HG03039 (cell line): Measurements from ENCODE around the gene CPNE9.

Source experiments
- ATAC-seq: cut with Tn5 transposase; IDR thresholded peaks from one replicate; pipeline ENCODE4 v1.9.1; 2021; ENCODE audit warnings: mild to moderate bottlenecking, moderate library complexity; ENCODE audit not compliant: unreplicated experiment

The CPNE9 gene

DNA sequence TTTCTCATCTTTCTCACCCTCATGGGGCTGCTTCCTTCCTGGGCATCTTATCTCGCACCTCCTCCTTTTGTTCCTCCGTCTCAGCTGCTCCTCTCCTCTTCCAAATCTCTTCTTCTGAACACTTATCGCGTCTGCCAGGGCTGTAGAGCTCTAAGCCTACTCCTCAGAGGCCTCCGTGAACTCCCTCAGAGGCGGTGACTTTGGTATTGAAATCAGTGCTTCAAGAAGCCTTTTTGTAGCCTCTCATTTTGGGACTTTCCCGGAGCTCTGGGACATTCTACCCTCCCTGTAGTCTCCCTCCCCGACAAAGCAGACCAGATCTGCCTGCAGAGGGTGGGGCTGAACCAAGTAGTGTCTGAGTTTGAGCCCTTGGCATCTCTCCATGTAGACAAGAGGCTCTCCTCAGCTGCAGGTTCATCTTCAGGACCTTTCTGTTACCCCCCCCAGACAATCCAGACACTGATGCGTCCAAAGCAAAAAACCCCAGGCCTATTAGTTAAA is 17.5 kb upstream of the CPNE9 start:
- no peak for ATAC-seq

- ATAC-seq = no peak
These were observed 16.9 kb upstream of the CPNE9 start for GRCh38 chr3:9686703-9687102.

GRCh38 chr3:9687514-9687913 is 16.1 kb upstream of the CPNE9 start:
- no peak for ATAC-seq

- ATAC-seq = no peak
These were observed 14.7 kb upstream of the CPNE9 start for GRCh38 chr3:9688961-9689360.

- no peak for ATAC-seq
These were observed 13.9 kb upstream of the CPNE9 start for GRCh38 chr3:9689757-9690156.

- peak; percentile 66 for ATAC-seq
These were observed 12.9 kb upstream of the CPNE9 start for GRCh38 chr3:9690451-9691450.

DNA sequence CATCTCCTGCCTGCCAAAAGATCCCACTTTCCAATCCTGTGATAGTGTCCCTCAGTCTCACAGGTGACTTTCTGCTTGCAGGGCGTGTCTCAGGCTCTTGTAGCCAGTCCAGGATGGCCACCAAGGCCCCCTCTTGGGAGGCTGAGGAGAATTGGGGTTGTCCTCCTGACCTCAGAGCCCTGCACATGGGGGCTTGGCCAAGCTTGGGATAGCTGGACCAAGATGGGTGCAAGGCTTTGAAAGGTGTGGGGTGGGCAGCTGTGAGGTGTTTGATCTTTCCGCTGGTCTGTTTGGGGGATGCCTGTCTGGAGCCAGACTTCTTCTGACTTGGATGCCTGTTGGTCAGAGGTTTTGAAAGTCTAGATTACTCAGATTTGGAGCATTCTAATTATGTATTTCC is 12.0 kb upstream of the CPNE9 start:
- ATAC-seq = no peak

- ATAC-seq = no peak
These were observed 11.2 kb upstream of the CPNE9 start for GRCh38 chr3:9692416-9692815.

GRCh38 chr3:9695345-9695744 is 8.3 kb upstream of the CPNE9 start:
- ATAC-seq = no peak

DNA sequence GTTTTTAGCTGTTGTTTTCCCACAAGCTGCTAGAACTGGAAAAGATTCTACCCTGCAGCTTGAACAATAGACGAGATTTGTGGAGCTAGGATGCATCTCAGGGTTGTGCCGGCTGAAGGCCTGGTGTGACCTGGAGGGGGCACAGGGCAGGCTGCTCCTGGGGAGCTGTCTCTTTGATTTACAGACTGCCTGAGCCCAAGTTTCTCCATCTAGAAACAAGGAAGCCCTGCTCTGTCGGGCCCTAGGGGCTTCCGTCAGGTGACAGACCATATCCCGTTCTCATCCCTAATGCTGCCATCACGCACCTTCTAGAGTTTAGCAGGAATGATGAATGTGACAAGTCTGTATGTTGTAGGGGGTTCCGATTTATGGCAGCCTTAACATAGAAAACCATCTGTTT is 7.9 kb upstream of the CPNE9 start:
- no peak for ATAC-seq

DNA sequence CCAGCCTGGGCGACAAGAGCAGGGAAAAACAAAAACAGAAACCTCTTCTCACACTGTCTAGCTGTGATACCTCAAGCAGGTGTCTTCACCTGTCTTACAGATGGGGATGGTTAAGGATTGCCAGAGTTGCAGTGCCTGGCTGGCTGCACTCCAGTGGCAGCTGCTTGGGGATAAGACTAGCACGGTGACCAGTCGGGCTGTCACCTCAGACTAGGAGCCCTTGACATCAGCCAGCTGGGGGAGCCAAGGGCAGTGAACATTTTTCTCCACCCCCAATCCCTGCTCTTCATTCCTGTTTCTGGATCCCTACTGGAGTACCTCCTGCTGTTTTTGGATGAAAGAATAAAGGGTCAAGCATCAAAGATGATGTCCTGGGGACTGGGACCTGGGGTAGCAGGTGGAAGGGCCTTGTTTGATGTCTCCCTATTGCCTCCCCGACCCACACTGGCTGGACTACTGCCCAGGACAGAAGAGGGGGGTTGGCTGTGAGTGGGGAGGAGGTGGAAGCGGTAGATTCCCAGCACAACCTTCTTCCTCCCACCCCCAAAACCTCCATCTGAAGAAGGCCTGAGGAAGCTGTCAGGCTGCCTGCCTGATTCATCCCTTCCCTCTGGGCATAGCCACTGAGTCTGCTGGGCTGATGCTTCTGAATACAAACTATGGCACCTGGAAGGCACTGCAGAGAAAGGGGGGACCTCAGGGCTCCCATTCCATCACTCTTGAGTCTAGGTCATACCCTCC is 7.0 kb upstream of the CPNE9 start:
- ATAC-seq = no peak

GRCh38 chr3:9697892-9698291 is 5.7 kb upstream of the CPNE9 start:
- ATAC-seq = no peak

DNA sequence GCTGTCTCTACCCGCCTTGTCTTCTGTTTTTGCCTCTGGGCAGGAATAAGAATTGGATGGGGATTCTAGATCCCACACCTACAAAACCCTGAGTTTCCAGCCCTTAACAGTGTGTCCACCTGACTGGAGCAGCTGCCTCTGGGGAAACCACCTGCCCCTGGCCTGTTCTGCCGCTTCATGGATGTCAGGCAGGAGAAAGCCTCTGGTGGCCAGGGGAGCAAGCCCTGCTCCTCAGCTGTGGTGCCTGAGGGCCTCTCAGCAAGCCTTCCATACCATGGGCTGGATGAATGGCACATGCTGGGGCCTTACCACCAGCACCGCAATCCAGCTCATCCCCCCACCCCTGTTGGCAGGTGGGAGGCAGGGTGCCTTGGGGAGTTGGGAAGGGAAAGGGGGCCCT is 5.3 kb upstream of the CPNE9 start:
- ATAC-seq = no peak

DNA sequence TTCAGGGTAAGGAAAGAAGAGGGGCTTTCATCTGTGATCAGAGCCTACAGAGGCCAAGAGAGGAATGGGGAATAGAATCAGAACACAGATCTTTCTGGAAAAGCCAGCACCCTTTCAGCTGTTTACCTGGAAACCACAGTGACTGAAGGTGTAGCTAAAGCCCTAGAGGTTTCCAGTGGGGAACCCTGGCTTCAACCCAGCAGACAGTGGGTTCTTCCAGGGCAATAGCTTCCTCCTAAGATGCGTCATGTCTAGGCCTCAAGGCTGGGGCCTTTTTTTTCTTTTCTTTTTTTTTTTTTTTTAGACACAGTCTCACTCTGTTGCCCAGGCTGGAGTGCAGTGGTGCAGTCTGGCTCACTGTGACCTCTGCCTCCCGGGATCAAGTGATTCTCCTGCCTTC is 3.1 kb upstream of the CPNE9 start:
- no peak for ATAC-seq

DNA sequence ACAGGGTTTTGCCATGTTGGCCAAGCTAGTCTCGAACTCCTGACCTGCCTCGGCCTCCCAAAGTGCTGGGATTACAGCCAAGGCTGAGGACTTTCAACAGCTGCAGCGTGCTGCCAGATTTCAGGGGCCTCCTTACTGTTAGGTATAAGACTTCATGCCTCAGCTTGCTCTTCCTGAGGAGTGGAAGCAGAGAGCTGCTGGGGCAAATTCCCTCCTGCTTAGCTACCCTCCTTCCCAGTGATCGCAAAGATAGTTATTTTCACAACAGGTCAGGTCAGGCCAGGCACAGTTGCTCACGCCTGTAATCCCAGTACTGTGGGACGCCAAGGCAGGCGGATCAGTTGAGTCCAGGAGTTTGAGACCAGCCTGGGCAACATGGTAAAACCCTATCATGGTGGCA is 2.6 kb upstream of the CPNE9 start:
- ATAC-seq = no peak

GRCh38 chr3:9701711-9702110 is 1.9 kb upstream of the CPNE9 start:
- no peak for ATAC-seq

- ATAC-seq = no peak
These were observed 393 bp upstream of the CPNE9 start for GRCh38 chr3:9703240-9703639.

DNA sequence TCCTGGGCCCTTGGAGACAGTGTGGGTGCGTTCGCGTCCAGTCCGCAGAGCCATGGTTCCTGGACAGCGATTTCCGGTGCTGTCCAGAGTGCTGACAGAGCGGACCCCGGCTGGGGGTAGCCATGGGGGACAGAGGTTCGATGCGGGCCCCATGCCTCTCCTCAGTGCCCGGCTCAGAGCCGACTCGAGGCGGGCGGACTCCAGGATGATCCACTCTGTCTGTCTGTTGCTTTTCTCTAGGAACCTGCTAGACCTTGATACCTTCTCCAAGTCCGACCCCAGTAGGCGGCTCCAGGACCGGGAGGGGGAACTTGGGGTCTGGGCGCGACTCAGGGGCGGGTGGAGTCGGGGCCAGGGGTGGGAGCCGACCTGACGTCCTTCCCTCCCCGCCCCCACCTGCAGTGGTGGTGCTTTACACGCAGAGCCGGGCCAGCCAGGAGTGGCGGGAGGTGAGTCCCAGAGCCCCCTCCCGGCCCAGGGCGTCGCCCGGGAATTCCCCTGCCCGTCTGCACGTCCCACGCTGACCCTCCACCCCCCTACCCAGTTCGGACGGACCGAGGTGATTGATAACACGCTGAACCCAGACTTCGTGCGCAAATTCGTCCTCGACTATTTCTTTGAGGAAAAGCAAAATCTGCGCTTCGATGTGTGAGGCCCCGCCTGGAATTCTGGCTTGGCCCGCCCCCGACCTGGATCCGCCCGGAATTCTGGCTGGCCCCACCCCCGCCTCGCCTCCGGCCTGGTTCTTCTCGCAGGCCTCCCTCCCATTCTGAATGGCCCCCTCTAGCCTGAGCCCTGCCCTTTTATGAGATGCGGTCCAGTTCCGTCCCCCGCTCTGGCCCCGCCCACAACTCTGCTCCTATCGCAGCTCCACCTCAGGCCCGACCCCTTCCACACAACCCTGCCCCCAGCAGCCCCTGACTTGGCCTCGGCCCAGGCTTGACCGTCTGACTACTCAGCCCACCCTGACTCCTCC is 1.0 kb downstream of the CPNE9 start:
- no peak for ATAC-seq

DNA sequence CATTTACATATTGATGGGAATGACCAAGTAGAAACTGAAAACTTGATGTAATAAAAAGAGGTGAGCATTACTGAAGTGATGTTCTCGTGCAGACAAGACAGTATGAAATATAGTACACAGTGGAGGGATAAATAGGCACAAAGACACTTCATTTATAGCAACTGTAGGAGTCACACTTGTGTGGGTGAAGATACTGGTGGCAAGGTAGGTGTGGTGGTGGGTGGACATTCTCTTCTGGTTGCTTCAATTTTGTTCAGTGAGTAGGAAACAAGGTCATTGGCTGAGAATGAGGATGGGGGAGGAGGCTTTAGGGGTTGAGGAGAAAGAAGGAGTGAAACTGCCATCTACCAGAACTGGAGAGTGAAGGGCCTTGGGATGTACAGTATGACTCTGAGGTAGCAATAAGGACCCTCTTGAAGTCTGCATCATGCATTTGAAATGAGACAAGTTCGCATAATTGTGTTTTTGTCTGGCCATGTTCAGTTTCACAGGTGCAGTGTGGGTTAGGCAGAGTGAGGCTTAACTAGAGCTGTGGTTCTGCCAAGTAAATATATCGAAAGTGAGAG is 6.6 kb downstream of the CPNE9 start:
- no peak for ATAC-seq

- ATAC-seq = no peak
These were observed 8.8 kb downstream of the CPNE9 start for GRCh38 chr3:9712415-9712814.
